Renal cortex interstitium (tissue), 15 donors: Measurements from ENCODE around the gene AGBL1. TPM values are rescaled to one million over a fixed set of nuclear protein-coding genes. Genes with fewer than 3 reads are reported as not detected.

ENCODE experiments used
- DNase-seq, 11 donors: peaks; one replicate each; pipeline ENCODE4 v3.0.0-alpha.2; 2013; ENCODE audit warnings: low read depth in 9 of 11, low spot score in 4 of 11; ENCODE audit errors: extremely low read depth in 1 of 11
- long read RNA-seq, 16 experiments: transcript quantifications; one replicate each; lab custom pipeline, GENCODE V29; 2026
- polyA plus RNA-seq, 3 donors: library from polyadenylated mRNA; unstranded; fragments of 120-200 nt; gene quantifications; one replicate each; pipeline ENCODE4 v1.2.1, GENCODE V29; 2013; ENCODE audit not compliant: insufficient read length in 3 of 3

The AGBL1 gene
- under 1 TPM; 0.16 to 0.26 (median 0.17) TPM for polyA plus RNA-seq
- long read RNA-seq, donor 1, result 0 reads
- long read RNA-seq, donor 2, result 0 reads
- long read RNA-seq, donor 3, result 0 reads
- long read RNA-seq, donor 4, result 0 reads
- long read RNA-seq, donor 5, result 0 reads
- long read RNA-seq, donor 6, result 0 reads
- long read RNA-seq, donor 7, result 0 reads
- long read RNA-seq, donor 8, result 0 reads
- long read RNA-seq, donor 9, result 0 reads
- long read RNA-seq, donor 10, result 0 reads
- long read RNA-seq, donor 11, result 0 reads
- long read RNA-seq, donor 12, result 0 reads
- long read RNA-seq, donor 13, result 0 reads
- long read RNA-seq, donor 14, result 0 reads
- long read RNA-seq, donor 15, result 0 reads
- long read RNA-seq, donor 16, result 0 reads

DNA sequence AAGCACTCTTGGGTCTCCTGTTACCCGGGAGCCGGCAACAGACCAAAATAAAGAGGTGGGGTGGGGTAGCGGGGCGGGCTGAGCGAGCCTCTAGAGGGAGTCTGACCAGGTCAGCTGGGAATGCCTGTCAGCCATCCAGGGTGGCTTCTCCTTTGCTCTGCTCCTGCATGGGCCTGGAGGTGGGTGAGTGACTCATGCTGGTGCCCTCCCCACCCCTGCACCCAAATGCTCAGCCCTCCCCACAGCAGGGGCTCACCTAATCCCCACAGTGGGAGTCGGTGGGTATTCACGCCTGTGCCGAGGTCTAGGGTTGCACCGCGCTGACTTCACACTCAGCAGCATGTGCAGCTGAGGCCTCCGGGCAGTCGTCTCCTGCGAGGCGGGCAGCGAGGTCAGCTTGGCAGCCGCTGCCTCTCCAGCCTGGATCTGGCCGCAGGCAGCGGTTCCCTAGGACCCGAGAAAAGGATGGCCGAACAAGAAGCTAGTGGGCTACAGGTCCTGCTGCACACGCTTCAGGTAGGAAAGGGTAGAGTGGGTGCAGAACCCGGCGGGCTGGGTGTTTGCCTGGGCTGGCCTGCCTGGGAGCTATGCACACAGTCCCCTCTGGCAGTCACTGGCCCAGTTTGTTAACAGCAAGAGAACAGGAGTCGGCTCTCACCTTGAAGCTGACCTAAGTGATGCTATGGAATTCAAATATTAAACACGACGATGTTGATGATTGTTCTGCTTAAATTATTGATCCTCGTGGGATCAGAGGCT, at the start of gene AGBL1:
TSS of gene AGBL1 (plus strand) at position 364 of the 759 bp plus-strand sequence.
- no peak for DNase-seq

DNA sequence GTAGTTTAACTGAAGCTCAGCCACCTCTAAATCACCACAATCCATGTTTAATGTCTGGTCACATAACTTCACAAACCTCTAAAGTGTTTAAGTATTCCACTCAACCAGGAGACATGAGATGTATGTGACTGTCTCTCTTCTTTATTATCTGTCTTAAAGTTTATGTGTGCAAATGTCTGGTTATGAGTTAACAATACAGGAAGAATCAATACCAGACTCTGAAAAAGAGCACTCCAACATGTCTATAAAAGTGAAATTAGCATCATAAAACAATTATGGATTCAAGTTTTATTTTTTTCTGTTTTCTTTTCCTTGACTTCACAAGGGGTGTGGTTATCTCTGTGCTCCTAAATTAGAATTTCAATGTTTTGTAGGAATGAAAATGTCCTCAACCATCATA, 44.8 kb upstream of the AGBL1 start:
- DNase-seq, result no peak

DNA sequence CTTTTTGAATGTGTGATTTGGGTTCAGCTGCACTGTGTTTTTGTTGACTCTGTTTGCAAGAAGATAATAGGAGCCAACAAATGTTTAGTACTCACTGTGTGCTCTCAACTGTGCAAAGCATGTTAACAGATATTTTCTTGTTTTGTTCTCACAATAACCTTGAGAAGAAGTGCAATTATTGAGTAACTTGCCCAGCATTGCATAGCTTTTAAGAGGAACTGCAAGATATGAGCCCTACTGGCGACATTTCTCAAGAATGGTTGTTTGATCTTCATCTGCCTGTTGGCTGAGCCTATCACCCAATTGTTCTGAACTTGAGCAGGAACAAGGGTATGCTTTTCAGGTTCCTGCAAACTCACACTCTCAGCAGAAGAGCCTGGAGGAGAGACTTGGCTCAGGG, 43.4 kb upstream of the AGBL1 start:
- no peak for DNase-seq

DNA sequence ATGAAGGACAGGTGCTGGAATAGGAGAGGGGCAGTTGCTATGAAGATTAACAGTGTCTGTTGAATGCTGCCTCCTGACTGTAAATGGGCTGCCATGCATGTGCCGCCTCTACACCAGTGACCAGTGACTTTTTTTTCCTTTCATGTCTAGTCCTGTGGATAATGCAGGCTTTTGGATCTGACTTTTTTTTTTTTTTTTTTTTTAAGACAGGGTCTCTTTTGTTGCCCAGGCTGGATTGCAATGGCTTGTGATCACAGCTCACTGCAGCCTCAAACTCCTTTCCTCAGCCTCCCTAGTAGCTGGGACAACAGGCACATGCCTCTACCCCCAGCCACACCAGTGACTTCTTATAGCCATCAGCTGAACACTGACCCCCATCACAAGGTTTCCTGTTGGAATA, 41.2 kb upstream of the AGBL1 start:
- no peak for DNase-seq

GRCh38 chr15:86040356-86041033, 39.2 kb upstream of the AGBL1 start:
- no peak for DNase-seq

GRCh38 chr15:86041399-86041798, 38.3 kb upstream of the AGBL1 start:
- DNase-seq, result peak in 4 of 11 donors; percentile 9 to 28 (median 13)

DNA sequence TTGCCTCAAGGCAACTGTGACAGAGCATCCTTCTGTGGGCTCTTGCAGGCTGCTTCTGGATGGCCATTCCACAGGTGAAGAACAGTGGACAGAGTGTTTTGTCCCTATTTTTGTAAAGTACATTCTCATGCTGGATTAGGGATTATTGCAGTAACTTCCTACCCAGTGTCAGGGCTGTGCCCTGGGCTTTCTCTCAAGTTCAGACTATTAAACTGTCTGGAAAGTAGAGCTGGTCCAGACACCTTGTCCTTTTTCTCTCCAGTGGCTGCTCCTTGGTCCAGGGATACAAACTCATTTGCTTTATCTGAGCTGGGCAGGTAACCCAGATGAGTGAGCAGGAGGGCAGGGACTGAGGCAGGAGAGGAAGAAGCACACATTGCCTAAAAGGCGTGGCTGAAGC, 37.4 kb upstream of the AGBL1 start:
- no peak for DNase-seq

DNA sequence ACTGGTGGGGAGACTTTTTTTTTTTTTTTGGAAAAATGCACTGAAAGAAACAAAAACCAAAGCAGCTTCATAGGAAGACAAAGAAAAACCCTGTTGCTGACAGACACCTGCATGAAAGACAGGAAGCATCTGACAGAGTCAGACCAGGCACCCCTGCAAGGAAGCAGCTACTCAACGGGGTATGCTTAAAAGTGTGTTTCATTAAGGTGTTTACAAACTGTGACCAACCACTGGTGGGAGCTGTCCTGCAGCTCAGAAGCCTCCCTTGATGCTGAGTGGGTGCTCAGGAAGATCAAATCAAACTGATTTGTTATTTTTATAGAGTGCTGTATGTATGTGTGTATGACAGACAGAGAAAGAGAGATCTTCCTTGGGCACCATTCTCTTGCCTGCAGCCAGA, 34.7 kb upstream of the AGBL1 start:
- DNase-seq, result no peak

- no peak for DNase-seq
These were observed 25.3 kb upstream of the AGBL1 start for GRCh38 chr15:86054338-86054737.

DNA sequence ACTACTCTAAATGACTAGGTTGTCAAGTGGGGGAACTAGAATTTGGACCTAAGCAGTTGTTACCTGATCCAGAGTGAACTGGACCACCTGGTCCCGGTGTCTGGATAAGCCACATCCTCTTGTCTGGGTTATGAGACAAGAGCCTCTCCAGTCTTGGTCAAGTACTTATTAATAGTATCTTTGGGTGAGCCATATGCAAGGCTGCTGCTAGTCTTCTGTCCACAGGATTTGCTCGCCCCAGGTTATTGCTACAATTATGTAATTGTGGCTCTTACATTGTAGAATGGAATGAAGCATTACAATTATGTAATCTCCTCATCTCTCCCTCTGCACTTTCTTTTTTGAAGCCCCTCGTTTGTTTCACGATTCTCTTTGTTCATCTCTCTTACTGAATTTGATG, 24.0 kb upstream of the AGBL1 start:
- DNase-seq, result no peak

DNA sequence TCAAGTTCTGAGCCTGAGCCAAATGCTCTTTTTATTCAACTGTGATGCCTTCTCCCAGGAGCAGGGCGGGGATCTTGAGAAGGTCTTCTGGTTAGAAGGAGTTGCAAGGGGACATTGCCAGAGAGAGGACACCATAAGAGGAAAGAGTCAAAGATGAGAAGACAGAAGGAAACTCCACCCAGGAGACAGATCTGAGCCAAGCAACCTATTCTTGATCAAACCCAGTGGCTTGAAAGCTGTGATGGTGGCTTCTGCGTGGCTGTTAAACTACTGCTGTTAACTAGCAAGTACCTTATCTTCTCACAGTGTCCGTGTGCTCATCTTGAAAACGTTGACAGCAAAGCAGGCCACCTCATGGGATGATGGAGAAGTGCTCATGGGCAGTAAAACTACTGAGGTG, 19.8 kb upstream of the AGBL1 start:
- no peak for DNase-seq

DNA sequence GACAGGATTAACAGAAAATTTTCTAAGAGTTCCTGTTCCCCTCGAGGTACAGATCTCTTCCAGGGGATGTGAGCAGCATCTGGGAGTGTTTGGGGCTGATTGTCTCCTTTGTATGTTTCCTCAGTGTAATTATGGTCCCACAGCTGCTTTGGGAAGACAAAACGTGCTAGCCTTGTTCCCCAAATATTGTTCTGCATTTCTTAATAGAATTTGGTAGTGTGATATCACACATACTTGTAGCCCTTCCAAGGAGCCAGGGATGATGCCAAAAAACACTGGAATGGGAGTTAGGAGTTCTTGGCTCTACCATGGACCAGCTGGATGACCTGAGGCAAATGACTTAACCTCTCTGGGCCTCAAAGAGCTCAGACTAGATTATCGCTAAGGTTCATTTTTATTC, 19.0 kb upstream of the AGBL1 start:
- DNase-seq, result no peak

DNA sequence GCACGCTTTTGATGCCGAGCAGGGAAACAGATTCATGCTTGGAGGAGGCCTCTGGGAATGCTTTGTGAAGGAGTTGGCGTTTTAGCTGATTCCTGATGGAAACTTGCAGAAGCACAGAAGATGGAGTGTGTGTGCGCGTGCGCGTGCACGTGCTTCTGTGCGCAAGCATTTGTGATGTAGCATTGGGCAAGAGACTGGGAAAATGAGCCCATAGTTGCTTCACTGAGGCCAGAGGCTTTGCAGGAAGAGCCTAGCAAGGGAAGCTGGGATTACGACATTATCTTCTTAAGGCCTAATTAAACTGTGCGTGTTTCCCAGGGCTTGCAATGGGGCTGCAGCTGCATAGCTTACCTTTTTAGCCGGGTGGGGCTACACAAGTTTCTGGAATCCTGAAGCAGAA, 18.1 kb upstream of the AGBL1 start:
- no peak for DNase-seq

GRCh38 chr15:86062646-86063243, 16.9 kb upstream of the AGBL1 start:
- no peak for DNase-seq

DNA sequence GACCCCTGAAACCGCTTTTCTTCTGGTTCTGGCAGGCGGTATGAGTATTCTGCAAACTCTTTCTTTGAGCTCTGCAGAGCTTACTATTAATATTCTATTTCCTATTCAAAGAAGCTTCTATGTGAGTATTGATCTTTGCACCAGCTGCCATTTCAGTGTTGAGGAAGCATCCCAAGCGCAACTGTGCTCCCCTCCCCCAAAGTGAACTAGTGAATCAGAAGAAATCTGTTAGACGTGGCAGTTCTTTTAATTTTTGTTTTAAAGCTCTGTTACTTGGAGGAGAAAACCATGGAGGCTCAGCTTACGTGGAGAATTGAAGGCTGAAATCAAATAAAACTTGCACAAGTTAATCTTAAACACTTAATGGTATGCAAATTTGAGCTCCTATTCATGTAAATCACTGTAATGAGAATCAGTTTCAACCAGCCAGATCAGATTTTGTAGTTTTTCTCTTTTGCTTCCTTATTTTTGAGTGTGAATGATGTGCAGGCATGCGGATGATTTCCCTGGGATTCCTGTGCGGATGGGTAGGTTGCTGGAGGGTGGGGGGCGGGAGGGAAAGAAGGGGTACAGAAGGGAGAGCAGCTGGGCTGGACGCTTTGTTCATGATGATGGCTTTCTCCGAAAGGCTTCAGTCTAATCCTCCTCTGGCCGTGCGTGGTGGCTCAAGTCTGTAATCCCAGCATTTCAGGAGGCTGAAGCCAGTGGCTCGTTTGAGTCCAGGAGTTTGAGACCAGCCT, 16.1 kb upstream of the AGBL1 start:
- no peak for DNase-seq

- DNase-seq, result no peak
These were observed 15.3 kb upstream of the AGBL1 start for GRCh38 chr15:86064326-86064725.

- no peak for DNase-seq
These were observed 13.4 kb upstream of the AGBL1 start for GRCh38 chr15:86066174-86066834.

DNA sequence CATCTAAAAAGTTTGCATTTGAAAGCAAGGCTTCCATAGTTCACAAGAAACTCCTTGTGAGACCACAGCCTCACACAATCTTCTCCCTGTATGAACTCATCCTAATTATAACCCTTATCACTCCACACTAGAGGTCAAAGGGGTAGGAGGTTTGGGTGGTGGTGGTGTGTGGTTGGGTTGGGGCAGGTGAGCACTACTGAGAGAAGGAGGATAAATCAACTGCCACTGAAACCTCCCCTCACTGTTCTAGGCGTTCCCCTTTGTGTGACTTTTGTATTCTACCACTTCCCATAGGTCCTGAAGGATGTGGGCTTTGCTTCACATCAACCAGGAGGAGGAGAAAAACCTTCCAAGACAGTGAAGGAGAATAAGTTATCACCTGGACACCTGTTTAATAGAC, 6.4 kb upstream of the AGBL1 start:
- no peak for DNase-seq

- no peak for DNase-seq
These were observed 3.2 kb upstream of the AGBL1 start for GRCh38 chr15:86076468-86076867.
